ENCODE measurements around the gene TNFRSF4. TPM values are rescaled to one million over a fixed set of nuclear protein-coding genes. Genes with fewer than 3 reads are reported as not detected.
A peak's percentile ranks its signal among the peaks of the same experiment; 100 is the strongest.

The TNFRSF4 gene
- total and polyA plus RNA-seq, 10 of the 15 experiments (the other 5 are each of a cell fraction or from before 2014, with no cell fraction given): 0.05 to 7.3 (median 2.5) TPM; not detected in 1

GRCh38 chr1:1232796-1233566 lies 19.0 kb upstream of the TNFRSF4 start:
- intact Hi-C loops (cut with micrococcal nuclease; ENCODE audit: unreplicated experiment) (loop anchor here (5.0 kb wide), 1 partner anchor 111 kb away; no protein-coding TSS in a partner anchor), in situ Hi-C loops (cut with MboI) (no loop called here)
- Histone ChIP-seq H3K27me3 (replicated peaks in 1 of 2; ENCODE audit: control insufficient read depth in 2 of 2, insufficient read depth in 2 of 2, low read length in 1 of 2) (no peaks in the 10 kb centered on the region), H3K36me3 (ENCODE audit: control insufficient read depth in 2 of 2, insufficient read depth in 2 of 2, low read length in 1 of 2) (peaks cover 4 to 7% of the 10 kb centered on the region in 2 experiments; a peak in 3 of 4 replicates), H3K4me2 (ENCODE audit: control insufficient read depth, insufficient read depth) (peak overlapping the region; percentile 81), H3K9me3 (replicated peaks; ENCODE audit: control insufficient read depth, insufficient read depth, low read length) (no peaks in the 10 kb centered on the region; the same call in 2 of the 3 replicates), H3K9ac (ENCODE audit: control insufficient read depth, insufficient read depth, low read length) (no peak overlapping the region), H3K4me1 (ENCODE audit: control insufficient read depth, insufficient read depth, low read length) (peaks cover 4% of the 10 kb centered on the region), H4K20me1 (ENCODE audit: control insufficient read depth, insufficient read depth) (no peaks in the 10 kb centered on the region), H2AFZ (ENCODE audit: control insufficient read depth, low read depth, low read length) (no peak overlapping the region), H3K27ac (ENCODE audit: control insufficient read depth, insufficient read depth) (no peak overlapping the region; the same call in 1 of the 2 replicates), H3K79me2 (ENCODE audit: control insufficient read depth, insufficient read depth, low read length) (peaks cover 45% of the 10 kb centered on the region), H3K4me3 (no peak overlapping the region)
- BruUV-seq (replicated peaks): no TSS peak
- DNase-seq (ENCODE audit: low read depth, low spot score): no peak
- no peak for FAIRE-seq
- POLR2A ChIA-PET: no interaction called here
- 93% methylated on average over 79 of the region's 98 CpGs for WGBS (ENCODE audit: insufficient coverage, insufficient replicate concordance, low lambda C conversion rate, missing lambda C conversion rate)
- peak; percentile 56; the same call in 1 of the 2 replicates for TF ChIP-seq POLR2A (IDR thresholded peaks at IDR 0.05; ENCODE audit: low read depth, low read length)
- TF ChIP-seq, protein P1, sequence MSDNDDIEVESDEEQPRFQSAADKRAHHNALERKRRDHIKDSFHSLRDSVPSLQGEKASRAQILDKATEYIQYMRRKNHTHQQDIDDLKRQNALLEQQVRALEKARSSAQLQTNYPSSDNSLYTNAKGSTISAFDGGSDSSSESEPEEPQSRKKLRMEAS (IDR thresholded peaks at IDR 0.05; ENCODE audit: low read depth, low read length): no peak
- TF ChIP-seq, protein P2, sequence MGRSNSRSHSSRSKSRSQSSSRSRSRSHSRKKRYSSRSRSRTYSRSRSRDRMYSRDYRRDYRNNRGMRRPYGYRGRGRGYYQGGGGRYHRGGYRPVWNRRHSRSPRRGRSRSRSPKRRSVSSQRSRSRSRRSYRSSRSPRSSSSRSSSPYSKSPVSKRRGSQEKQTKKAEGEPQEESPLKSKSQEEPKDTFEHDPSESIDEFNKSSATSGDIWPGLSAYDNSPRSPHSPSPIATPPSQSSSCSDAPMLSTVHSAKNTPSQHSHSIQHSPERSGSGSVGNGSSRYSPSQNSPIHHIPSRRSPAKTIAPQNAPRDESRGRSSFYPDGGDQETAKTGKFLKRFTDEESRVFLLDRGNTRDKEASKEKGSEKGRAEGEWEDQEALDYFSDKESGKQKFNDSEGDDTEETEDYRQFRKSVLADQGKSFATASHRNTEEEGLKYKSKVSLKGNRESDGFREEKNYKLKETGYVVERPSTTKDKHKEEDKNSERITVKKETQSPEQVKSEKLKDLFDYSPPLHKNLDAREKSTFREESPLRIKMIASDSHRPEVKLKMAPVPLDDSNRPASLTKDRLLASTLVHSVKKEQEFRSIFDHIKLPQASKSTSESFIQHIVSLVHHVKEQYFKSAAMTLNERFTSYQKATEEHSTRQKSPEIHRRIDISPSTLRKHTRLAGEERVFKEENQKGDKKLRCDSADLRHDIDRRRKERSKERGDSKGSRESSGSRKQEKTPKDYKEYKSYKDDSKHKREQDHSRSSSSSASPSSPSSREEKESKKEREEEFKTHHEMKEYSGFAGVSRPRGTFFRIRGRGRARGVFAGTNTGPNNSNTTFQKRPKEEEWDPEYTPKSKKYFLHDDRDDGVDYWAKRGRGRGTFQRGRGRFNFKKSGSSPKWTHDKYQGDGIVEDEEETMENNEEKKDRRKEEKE (IDR thresholded peaks at IDR 0.05): no peak
- RAD21 ChIA-PET (ENCODE audit: unreplicated experiment): no interaction called here
- CTCF ChIA-PET: no interaction called here
- SMC1A ChIA-PET (ENCODE audit: uncharacterized antibody, unreplicated experiment): no interaction called here
- ATAC-seq: no peak
